Liver (tissue), 3 donors: ENCODE data around the gene LYST.

Experiments
- CTCF ChIP-seq: fragments of 150-350 bp; IDR thresholded peaks from 2 replicates; pipeline ENCODE4 v1.5.1; 2017; ENCODE audit warnings: improper control_type of control experiment, low read depth, low read length; ENCODE audit not compliant: missing input control
- EGR1 ChIP-seq, 2 donors: IDR thresholded peaks; 2 replicates each; pipeline ENCODE4 v1.6.1; 2016 to 2018; ENCODE audit warnings: antibody characterized with exemption in 2 of 2, low read depth in 2 of 2
- TF ChIP-seq, protein P1 (sequence below): IDR thresholded peaks from 2 replicates; pipeline ENCODE4 v1.6.1; 2016; ENCODE audit warnings: antibody characterized with exemption
- donor health status: healthy.
- donor health status: healthy.

- TF ChIP-seq, protein P1, sequence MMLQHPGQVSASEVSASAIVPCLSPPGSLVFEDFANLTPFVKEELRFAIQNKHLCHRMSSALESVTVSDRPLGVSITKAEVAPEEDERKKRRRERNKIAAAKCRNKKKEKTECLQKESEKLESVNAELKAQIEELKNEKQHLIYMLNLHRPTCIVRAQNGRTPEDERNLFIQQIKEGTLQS: no peak
- TF ChIP-seq CTCF: no peak
- TF ChIP-seq EGR1 (IDR thresholded peaks at IDR 0.05; ENCODE audit: low read depth in 2 of 2): no peak
Measured at GRCh38 chr1:235851939-235852338, 14.8 kb downstream of the LYST start.
